HG02840 (cell line): Measurements from ENCODE around the gene DMRTA2.
"Not testable (repeated sequence)": the region's sequence is repeated elsewhere in the genome, so short reads cannot be mapped to it uniquely, and the experiment has no call there.

Source experiments
- ATAC-seq: cut with Tn5 transposase; IDR thresholded peaks from one replicate; pipeline ENCODE4 v1.9.1; 2021; ENCODE audit warnings: mild to moderate bottlenecking, moderate library complexity, moderate number of reproducible peaks; ENCODE audit not compliant: unreplicated experiment, low FRiP score

Gene DMRTA2

GRCh38 chr1:50393522-50394120 lies 29.6 kb downstream of the DMRTA2 start:
- ATAC-seq = no peak

GRCh38 chr1:50381551-50381950 lies 41.7 kb downstream of the DMRTA2 start:
- ATAC-seq = not testable (repeated sequence)

- no peak for ATAC-seq
Observed at GRCh38 chr1:50378770-50379169, 44.5 kb downstream of the DMRTA2 start.

- ATAC-seq = no peak
Observed at GRCh38 chr1:50373532-50373931, 49.7 kb downstream of the DMRTA2 start.

GRCh38 chr1:50371749-50372148 lies 51.5 kb downstream of the DMRTA2 start:
- ATAC-seq = no peak

GRCh38 chr1:50369830-50370229 lies 53.4 kb downstream of the DMRTA2 start:
- no peak for ATAC-seq

- ATAC-seq = no peak
Observed at GRCh38 chr1:50369008-50369634, 54.1 kb downstream of the DMRTA2 start.

- no peak for ATAC-seq
Observed at GRCh38 chr1:50368179-50369007, 54.9 kb downstream of the DMRTA2 start.
